Suprapubic skin (tissue), 3 donors: ENCODE results near the gene CYB5R2.

ENCODE experiments used
- POLR2A ChIP-seq, 2 donors: fragments of 450-650 bp; IDR thresholded peaks; one replicate each; pipeline ENCODE4 v1.6.1; 2017; ENCODE audit warnings: antibody characterized with exemption in 2 of 2, mild to moderate bottlenecking in 2 of 2, moderate library complexity in 2 of 2
- TF ChIP-seq, protein P1 (sequence below), 2 donors: fragments of 200-600 bp in 1 of 2; fragments of 450-650 bp in 1 of 2; sonication (generic) in 1 of 2; IDR thresholded peaks; one replicate each; pipeline ENCODE4 v1.5.1; 2016 to 2019; ENCODE audit warnings: antibody characterized with exemption in 2 of 2, mild to moderate bottlenecking in 1 of 2, moderate library complexity in 1 of 2

DNA sequence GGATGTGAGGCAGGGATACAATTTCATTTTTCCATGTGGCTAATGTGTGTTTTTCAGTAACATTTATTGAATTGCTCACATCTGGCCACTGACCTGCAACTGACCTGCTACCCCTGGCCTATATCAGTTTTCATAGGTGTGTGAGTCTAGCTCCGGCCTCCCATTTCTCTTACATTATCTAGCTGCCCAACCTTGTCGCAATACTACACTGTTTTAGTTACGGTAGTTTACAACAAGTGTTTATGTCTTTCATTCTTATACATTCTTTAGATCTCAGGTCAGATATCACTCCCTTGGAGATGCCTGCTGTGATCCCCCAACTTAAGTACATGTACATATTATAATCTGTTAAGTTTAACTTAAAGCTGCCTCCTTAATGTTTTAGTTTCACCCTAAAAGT, 2.3 kb upstream of the CYB5R2 start:
- TF ChIP-seq, protein P1, sequence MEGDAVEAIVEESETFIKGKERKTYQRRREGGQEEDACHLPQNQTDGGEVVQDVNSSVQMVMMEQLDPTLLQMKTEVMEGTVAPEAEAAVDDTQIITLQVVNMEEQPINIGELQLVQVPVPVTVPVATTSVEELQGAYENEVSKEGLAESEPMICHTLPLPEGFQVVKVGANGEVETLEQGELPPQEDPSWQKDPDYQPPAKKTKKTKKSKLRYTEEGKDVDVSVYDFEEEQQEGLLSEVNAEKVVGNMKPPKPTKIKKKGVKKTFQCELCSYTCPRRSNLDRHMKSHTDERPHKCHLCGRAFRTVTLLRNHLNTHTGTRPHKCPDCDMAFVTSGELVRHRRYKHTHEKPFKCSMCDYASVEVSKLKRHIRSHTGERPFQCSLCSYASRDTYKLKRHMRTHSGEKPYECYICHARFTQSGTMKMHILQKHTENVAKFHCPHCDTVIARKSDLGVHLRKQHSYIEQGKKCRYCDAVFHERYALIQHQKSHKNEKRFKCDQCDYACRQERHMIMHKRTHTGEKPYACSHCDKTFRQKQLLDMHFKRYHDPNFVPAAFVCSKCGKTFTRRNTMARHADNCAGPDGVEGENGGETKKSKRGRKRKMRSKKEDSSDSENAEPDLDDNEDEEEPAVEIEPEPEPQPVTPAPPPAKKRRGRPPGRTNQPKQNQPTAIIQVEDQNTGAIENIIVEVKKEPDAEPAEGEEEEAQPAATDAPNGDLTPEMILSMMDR (IDR thresholded peaks at IDR 0.05) = no peak
- TF ChIP-seq POLR2A (IDR thresholded peaks at IDR 0.05) = no peak
